Calu3 (cell line): Measurements from ENCODE around the gene LTC4S. TPM values are rescaled to one million over a fixed set of nuclear protein-coding genes. Genes with fewer than 3 reads are reported as not detected.
A peak's percentile ranks its signal among the peaks of the same experiment; 100 is the strongest.

Experiments used
- BruUV-seq: library from RNA; stranded (reverse); fragments of 400-500 nt; replicated peaks from 2 replicates; lab custom pipeline; 2021; lab: Mats Ljungman, UMichigan
- CTCF ChIA-PET: fragments of 300-600 bp; sonication (Branson Sonifier 250); formaldehyde crosslinking; loops from one replicate; lab custom pipeline; 2022; ENCODE audit warnings: antibody characterized with exemption; lab: Charles Lee
- DNase-seq: peaks from one replicate; pipeline ENCODE4 v3.0.0; 2022
- H3K27ac Mint-ChIP-seq: one replicate; pipeline ENCODE4 v1.8.0; 2022; ENCODE audit warnings: mixed read lengths; ENCODE audit not compliant: unreplicated experiment
- H3K27me3 Mint-ChIP-seq: one replicate; pipeline ENCODE4 v1.8.0; 2022; ENCODE audit warnings: mixed read lengths; ENCODE audit not compliant: unreplicated experiment
- H3K36me3 Mint-ChIP-seq: one replicate; pipeline ENCODE4 v1.8.0; 2022; ENCODE audit warnings: mild to moderate bottlenecking, moderate library complexity, mixed read lengths; ENCODE audit not compliant: insufficient read depth, unreplicated experiment
- H3K4me1 Mint-ChIP-seq: one replicate; pipeline ENCODE4 v1.8.0; 2022; ENCODE audit warnings: mild to moderate bottlenecking, low read depth, mixed read lengths; ENCODE audit not compliant: unreplicated experiment
- H3K4me3 Mint-ChIP-seq: one replicate; pipeline ENCODE4 v1.8.0; 2022; ENCODE audit warnings: mild to moderate bottlenecking, low read depth, moderate library complexity, mixed read lengths; ENCODE audit not compliant: unreplicated experiment
- H3K9me3 Mint-ChIP-seq: one replicate; pipeline ENCODE4 v1.8.0; 2022; ENCODE audit warnings: low read depth, mixed read lengths; ENCODE audit not compliant: unreplicated experiment
- CTCF ChIP-seq: fragments of 200-600 bp; IDR thresholded peaks from one replicate; pipeline ENCODE4 v1.8.0; 2022; ENCODE audit warnings: antibody characterized with exemption; ENCODE audit not compliant: unreplicated experiment
- intact Hi-C: fragments of 100-400 bp; cut with micrococcal nuclease; formaldehyde crosslinking; loops from one replicate; pipeline ENCODE4 v1.10.0; 2022; ENCODE audit not compliant: unreplicated experiment
- total RNA-seq: library from RNA; stranded (reverse); gene quantifications from 2 replicates; pipeline ENCODE4 v1.2.3, GENCODE V29; 2022

LTC4S gene
- total RNA-seq, 1 experiment from 2014 or later, result 4.9 TPM

- Mint-ChIP-seq H3K4me3 (peak overlapping the region; percentile 95), H3K9me3 (no peaks in the 10 kb centered on the region), H3K36me3 (peaks cover 88% of the 10 kb centered on the region), H3K27ac (peak overlapping the region; percentile 93), H3K4me1 (peaks cover 26% of the 10 kb centered on the region), H3K27me3 (no peaks in the 10 kb centered on the region)
- BruUV-seq, result no TSS peak
- intact Hi-C loops, result loop anchor here (2.0 kb wide), 1 partner anchor 15 kb away; the partner anchor contains the start of gene SQSTM1
- no peak for TF ChIP-seq CTCF
- CTCF ChIA-PET, result interaction anchor here (0.5 kb wide), 1 partner anchor 58 kb away, joined by 4 read pairs; no protein-coding TSS in a partner anchor
- DNase-seq, result no peak
Observed at GRCh38 chr5:179805529-179806249, 11.9 kb downstream of the LTC4S start.

GRCh38 chr5:179806250-179807048 is 12.7 kb downstream of the LTC4S start, which contains the start of gene MGAT4B:
TSS of gene MGAT4B (minus strand) at chr5:179806866. CDS start at chr5:179806583, 283 bp downstream.
- BruUV-seq, result no TSS peak
- Mint-ChIP-seq H3K4me1 (peaks cover 26% of the 10 kb centered on the region), H3K27ac (peak within 1 kb of the TSS; percentile 93), H3K27me3 (no peaks in the 10 kb centered on the region), H3K9me3 (no peaks in the 10 kb centered on the region), H3K4me3 (peak within 1 kb of the TSS; percentile 95), H3K36me3 (peaks cover 88% of the 10 kb centered on the region)
- no peak for TF ChIP-seq CTCF
- DNase-seq, result peak; percentile 87
- intact Hi-C loops, result no loop called here
- CTCF ChIA-PET, result interaction anchor here (0.5 kb wide), 1 partner anchor 59 kb away, joined by 4 read pairs; no protein-coding TSS in a partner anchor

GRCh38 chr5:179812135-179812825 is 18.5 kb downstream of the LTC4S start:
- BruUV-seq, result no TSS peak
- no peak for DNase-seq
- Mint-ChIP-seq H3K4me3 (no peak overlapping the region), H3K27me3 (no peaks in the 10 kb centered on the region), H3K9me3 (no peaks in the 10 kb centered on the region), H3K36me3 (peaks cover 78% of the 10 kb centered on the region), H3K27ac (no peak overlapping the region), H3K4me1 (no peaks in the 10 kb centered on the region)
- CTCF ChIA-PET, result no interaction called here
- no peak for TF ChIP-seq CTCF
- intact Hi-C loops, result no loop called here

- TF ChIP-seq CTCF, result no peak
- no peak overlapping the region for H3K4me3 Mint-ChIP-seq
- no peaks in the 10 kb centered on the region for H3K9me3 Mint-ChIP-seq
- intact Hi-C loops, result no loop called here
- no peak overlapping the region for H3K27ac Mint-ChIP-seq
- H3K36me3 Mint-ChIP-seq, result peaks cover 78% of the 10 kb centered on the region
- no peak for DNase-seq
- peaks cover 7% of the 10 kb centered on the region for H3K4me1 Mint-ChIP-seq
- CTCF ChIA-PET, result interaction anchor here (0.6 kb wide), 1 partner anchor 887 kb away, joined by 5 read pairs; no protein-coding TSS in a partner anchor
- no TSS peak for BruUV-seq
- H3K27me3 Mint-ChIP-seq, result no peaks in the 10 kb centered on the region
Observed at GRCh38 chr5:179812997-179813607, 19.3 kb downstream of the LTC4S start.
